Testis (tissue), 2 donors: ENCODE data around the gene ALAS1.

ENCODE experiments used
- POLR2A ChIP-seq: fragments of 450-650 bp; IDR thresholded peaks from one replicate; pipeline ENCODE4 v1.6.1; 2017; ENCODE audit warnings: antibody characterized with exemption, mild to moderate bottlenecking, moderate library complexity
- TF ChIP-seq, protein P1 (sequence below), 3 experiments: fragments of 450-650 bp in 2 of 3; fragments of 200-600 bp in 1 of 3; sonication (generic) in 1 of 3; IDR thresholded peaks; one replicate each; pipeline ENCODE4 v1.5.1; 2016 to 2019; ENCODE audit warnings: antibody characterized with exemption in 3 of 3, mild to moderate bottlenecking in 2 of 3, moderate library complexity in 1 of 3

DNA sequence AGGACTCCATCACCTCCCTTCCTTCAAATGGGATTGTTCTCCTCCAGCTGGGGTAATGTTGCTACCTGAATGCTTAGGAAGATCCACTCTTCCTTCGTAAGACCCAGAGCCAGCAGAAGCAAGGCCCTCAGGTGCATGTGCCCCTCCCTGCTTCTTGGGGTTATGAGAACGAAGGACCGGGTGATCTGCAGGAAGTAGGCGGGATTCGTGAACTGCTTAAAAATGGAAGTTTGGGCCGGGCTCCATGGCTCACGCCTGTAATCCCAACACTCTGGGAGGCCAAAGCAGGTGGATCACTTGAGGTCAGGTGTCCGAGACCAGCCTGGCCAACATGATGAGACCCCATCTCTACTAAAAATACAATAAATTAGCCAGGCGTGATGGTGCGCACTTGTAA is 19.4 kb downstream of the ALAS1 start:
- TF ChIP-seq, protein P1, sequence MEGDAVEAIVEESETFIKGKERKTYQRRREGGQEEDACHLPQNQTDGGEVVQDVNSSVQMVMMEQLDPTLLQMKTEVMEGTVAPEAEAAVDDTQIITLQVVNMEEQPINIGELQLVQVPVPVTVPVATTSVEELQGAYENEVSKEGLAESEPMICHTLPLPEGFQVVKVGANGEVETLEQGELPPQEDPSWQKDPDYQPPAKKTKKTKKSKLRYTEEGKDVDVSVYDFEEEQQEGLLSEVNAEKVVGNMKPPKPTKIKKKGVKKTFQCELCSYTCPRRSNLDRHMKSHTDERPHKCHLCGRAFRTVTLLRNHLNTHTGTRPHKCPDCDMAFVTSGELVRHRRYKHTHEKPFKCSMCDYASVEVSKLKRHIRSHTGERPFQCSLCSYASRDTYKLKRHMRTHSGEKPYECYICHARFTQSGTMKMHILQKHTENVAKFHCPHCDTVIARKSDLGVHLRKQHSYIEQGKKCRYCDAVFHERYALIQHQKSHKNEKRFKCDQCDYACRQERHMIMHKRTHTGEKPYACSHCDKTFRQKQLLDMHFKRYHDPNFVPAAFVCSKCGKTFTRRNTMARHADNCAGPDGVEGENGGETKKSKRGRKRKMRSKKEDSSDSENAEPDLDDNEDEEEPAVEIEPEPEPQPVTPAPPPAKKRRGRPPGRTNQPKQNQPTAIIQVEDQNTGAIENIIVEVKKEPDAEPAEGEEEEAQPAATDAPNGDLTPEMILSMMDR (IDR thresholded peaks at IDR 0.05): no peak
- TF ChIP-seq POLR2A: no peak
